ENCODE results near the gene JAK2.

The JAK2 gene

GRCh38 chr9:5140151-5140550, 155.1 kb downstream of the JAK2 start:
- DNase-seq (ENCODE audit: low read depth in 3 of 3) = no peak

DNA sequence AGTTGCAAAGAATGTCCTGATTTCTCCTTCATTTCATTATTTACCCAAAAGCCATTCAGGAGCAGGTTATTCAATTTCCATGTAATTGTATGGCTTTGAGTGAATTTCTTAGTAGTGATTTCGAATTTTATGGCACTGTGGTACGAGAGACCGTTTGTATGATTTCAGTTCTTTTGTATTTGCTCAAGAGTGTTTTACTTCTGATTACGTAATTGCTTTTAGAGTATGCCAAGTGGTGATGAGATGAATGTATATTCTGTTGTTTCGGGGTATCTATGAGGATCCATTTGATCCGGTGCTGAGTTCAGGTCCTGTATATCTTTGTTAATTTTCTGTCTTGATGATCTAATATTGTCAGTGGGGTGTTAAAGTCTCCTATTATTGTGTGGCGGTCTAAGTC, 159.1 kb downstream of the JAK2 start:
- no peak for DNase-seq (ENCODE audit: low read depth in 3 of 3)

- no peak for DNase-seq (ENCODE audit: low read depth in 3 of 3)
These were observed 161.2 kb downstream of the JAK2 start for GRCh38 chr9:5146241-5146640.

Measured in stimulated activated CD4-positive, alpha-beta T cell treated with anti-CD3 and anti-CD28 coated beads, TNF-alpha, amount 100 ng/mL, for 48 hours (primary cell).